Activated T-helper 2 cell treated with anti-CD3 and anti-CD28 coated beads, Interferon-gamma antibody, Interleukin-2, Interleukin-4, amounts not matched to agents 10 μg/mL and 5 μg/mL and 100 μg/mL, durations not matched to agents 14 hours and 24 hours and 36 hours (primary cell): ENCODE data around the gene ANGPTL5. TPM values are rescaled to one million over a fixed set of nuclear protein-coding genes. Genes with fewer than 3 reads are reported as not detected.
"Not testable (repeated sequence)": the region's sequence is repeated elsewhere in the genome, so short reads cannot be mapped to it uniquely, and the experiment has no call there.

Source experiments
- DNase-seq: peaks from one replicate; pipeline ENCODE4 v3.0.0; 2021; ENCODE audit warnings: low spot score
- H3K27ac Mint-ChIP-seq: one replicate; pipeline ENCODE4 v1.8.0; 2021; ENCODE audit warnings: mixed read lengths
- H3K27me3 Mint-ChIP-seq: one replicate; pipeline ENCODE4 v1.8.0; 2021; ENCODE audit warnings: low read depth, mixed read lengths
- H3K36me3 Mint-ChIP-seq: one replicate; pipeline ENCODE4 v1.8.0; 2021; ENCODE audit warnings: low read depth, mixed read lengths
- H3K4me1 Mint-ChIP-seq: one replicate; pipeline ENCODE4 v1.8.0; 2021; ENCODE audit warnings: low read depth, mixed read lengths
- H3K4me3 Mint-ChIP-seq: one replicate; pipeline ENCODE4 v1.8.0; 2021; ENCODE audit warnings: low read depth, mild to moderate bottlenecking, moderate library complexity, mixed read lengths
- H3K9me3 Mint-ChIP-seq: one replicate; pipeline ENCODE4 v1.8.0; 2021; ENCODE audit warnings: mixed read lengths
- intact Hi-C: fragments of 100-400 bp; cut with micrococcal nuclease; formaldehyde crosslinking; loops from one replicate; pipeline ENCODE4 v1.15.1; 2023
- total RNA-seq: library from RNA; stranded (reverse); gene quantifications from 2 replicates; pipeline ENCODE4 v1.2.3, GENCODE V29; 2022

ANGPTL5 gene
- total RNA-seq, 1 donor from 2014 or later, result not detected

DNA sequence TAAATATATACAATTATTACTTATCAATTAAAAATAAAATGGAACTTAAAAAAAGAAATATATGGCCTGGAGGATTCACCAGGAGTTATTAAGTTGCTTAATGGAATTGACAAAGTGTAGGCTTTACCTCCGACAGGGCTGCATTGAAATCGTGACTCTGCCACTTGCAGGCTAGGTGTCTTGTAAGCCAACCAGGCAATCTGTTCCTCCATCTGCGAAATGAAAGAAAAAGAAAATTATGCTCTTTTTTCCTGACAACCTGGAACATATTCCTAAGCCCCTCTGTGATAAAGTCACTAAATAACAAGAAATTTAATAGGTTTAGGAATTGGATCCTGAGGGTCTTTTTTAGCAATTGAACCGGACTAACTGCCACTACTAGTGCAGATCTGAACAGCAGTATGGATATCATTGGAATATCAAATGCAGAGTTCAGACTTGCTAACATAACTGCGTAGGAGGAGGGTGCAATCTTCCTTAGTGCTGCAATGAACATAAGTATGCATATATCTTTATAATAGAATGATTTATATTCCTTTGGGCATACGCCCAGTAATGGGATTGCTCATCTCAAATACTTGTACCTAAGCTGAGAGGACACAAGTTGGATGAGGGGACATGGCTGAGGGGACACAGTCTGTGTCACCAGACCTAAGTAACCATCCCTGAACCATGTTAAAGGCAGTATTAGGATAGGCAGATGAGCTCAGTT lies 44.0 kb downstream of the ANGPTL5 start:
- Mint-ChIP-seq H3K4me3 (no peak overlapping the region), H3K9me3 (no peaks in the 10 kb centered on the region), H3K4me1 (no peaks in the 10 kb centered on the region), H3K36me3 (no peaks in the 10 kb centered on the region), H3K27ac (no peak overlapping the region), H3K27me3 (no peaks in the 10 kb centered on the region)
- intact Hi-C loops, result no loop called here
- no peak for DNase-seq

- no peaks in the 10 kb centered on the region for H3K4me1 Mint-ChIP-seq
- no peaks in the 10 kb centered on the region for H3K9me3 Mint-ChIP-seq
- H3K36me3 Mint-ChIP-seq, result no peaks in the 10 kb centered on the region
- no peak for DNase-seq
- intact Hi-C loops, result no loop called here
- no peaks in the 10 kb centered on the region for H3K27me3 Mint-ChIP-seq
- H3K4me3 Mint-ChIP-seq, result no peak overlapping the region
- no peak overlapping the region for H3K27ac Mint-ChIP-seq
Measured at GRCh38 chr11:101870510-101870909, 45.8 kb downstream of the ANGPTL5 start.

- H3K4me1 Mint-ChIP-seq, result no peaks in the 10 kb centered on the region
- DNase-seq, result no peak
- peaks cover 1% of the 10 kb centered on the region for H3K27me3 Mint-ChIP-seq
- H3K36me3 Mint-ChIP-seq, result no peaks in the 10 kb centered on the region
- no peaks in the 10 kb centered on the region for H3K9me3 Mint-ChIP-seq
- intact Hi-C loops, result no loop called here
- no peak overlapping the region for H3K4me3 Mint-ChIP-seq
- no peak overlapping the region for H3K27ac Mint-ChIP-seq
Measured at GRCh38 chr11:101867951-101868350, 48.4 kb downstream of the ANGPTL5 start.

GRCh38 chr11:101866619-101867491 lies 49.5 kb downstream of the ANGPTL5 start:
- no peak for DNase-seq
- intact Hi-C loops, result no loop called here
- H3K27ac Mint-ChIP-seq, result no peak overlapping the region
- no peaks in the 10 kb centered on the region for H3K4me1 Mint-ChIP-seq
- H3K36me3 Mint-ChIP-seq, result no peaks in the 10 kb centered on the region
- H3K9me3 Mint-ChIP-seq, result no peaks in the 10 kb centered on the region
- H3K4me3 Mint-ChIP-seq, result no peak overlapping the region
- peaks cover 1% of the 10 kb centered on the region for H3K27me3 Mint-ChIP-seq

GRCh38 chr11:101864098-101864497 lies 52.2 kb downstream of the ANGPTL5 start:
- Mint-ChIP-seq H3K27ac (no peak overlapping the region), H3K9me3 (no peaks in the 10 kb centered on the region), H3K4me3 (no peak overlapping the region), H3K27me3 (peaks cover 1% of the 10 kb centered on the region), H3K36me3 (no peaks in the 10 kb centered on the region), H3K4me1 (no peaks in the 10 kb centered on the region)
- intact Hi-C loops, result no loop called here
- DNase-seq, result no peak

DNA sequence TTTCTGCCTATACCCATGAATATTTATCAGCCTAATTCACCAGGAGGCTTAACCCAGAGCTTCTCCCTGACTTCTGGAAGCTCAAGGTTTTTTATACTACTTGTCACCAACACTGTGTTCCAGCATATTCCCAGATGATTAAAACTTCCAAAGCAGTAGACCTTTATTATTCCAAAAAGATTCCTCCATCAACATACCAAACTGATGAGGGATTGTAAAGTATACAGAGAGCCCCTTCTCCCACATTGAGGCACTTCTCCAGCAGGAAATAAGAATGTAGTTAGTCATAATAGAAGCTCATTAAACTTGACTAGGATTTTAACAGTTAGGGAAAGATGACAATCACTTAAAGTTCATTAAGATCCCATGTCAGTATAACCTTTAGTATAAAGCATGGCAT lies 53.0 kb downstream of the ANGPTL5 start:
- no peak overlapping the region for H3K4me3 Mint-ChIP-seq
- H3K4me1 Mint-ChIP-seq, result no peaks in the 10 kb centered on the region
- peaks cover 1% of the 10 kb centered on the region for H3K27me3 Mint-ChIP-seq
- H3K27ac Mint-ChIP-seq, result no peak overlapping the region
- no peaks in the 10 kb centered on the region for H3K36me3 Mint-ChIP-seq
- H3K9me3 Mint-ChIP-seq, result no peaks in the 10 kb centered on the region
- intact Hi-C loops, result no loop called here
- no peak for DNase-seq

- Mint-ChIP-seq H3K9me3 (no peaks in the 10 kb centered on the region), H3K4me3 (no peak overlapping the region), H3K4me1 (no peaks in the 10 kb centered on the region), H3K27me3 (peaks cover 1% of the 10 kb centered on the region), H3K36me3 (no peaks in the 10 kb centered on the region), H3K27ac (no peak overlapping the region)
- intact Hi-C loops, result no loop called here
- DNase-seq, result no peak
Measured at GRCh38 chr11:101862391-101863233, 53.7 kb downstream of the ANGPTL5 start.

- Mint-ChIP-seq H3K4me3 (no peak overlapping the region), H3K36me3 (no peaks in the 10 kb centered on the region), H3K4me1 (no peaks in the 10 kb centered on the region), H3K9me3 (no peaks in the 10 kb centered on the region), H3K27me3 (peaks cover 1% of the 10 kb centered on the region), H3K27ac (no peak overlapping the region)
- intact Hi-C loops, result loop anchor here (1.0 kb wide), 1 partner anchor 147 kb away; no protein-coding TSS in a partner anchor
- DNase-seq, result no peak
Measured at GRCh38 chr11:101860696-101861427, 55.5 kb downstream of the ANGPTL5 start.

DNA sequence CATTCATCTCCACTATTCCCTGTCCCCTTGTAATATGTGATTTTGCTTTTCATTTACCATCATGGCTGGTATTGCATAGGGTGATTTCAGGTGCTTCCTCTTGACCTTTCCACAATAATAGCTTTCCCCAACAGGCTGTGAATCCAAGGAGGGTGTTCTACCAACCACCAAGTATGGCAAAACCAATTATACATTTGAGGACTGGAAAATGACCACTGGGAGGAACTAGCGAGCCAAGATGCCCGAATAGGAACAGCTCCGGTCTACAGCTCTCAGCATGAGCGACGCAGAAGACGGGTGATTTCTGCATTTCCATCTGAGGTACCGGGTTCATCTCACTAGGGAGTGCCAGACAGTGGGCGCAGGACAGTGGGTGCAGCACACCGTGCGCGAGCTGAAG lies 64.1 kb downstream of the ANGPTL5 start:
- H3K4me1 Mint-ChIP-seq, intact Hi-C loops, H3K27me3 Mint-ChIP-seq: not testable (repeated sequence)

GRCh38 chr11:101848262-101848661 lies 68.1 kb downstream of the ANGPTL5 start:
- H3K27me3 Mint-ChIP-seq, result no peaks in the 10 kb centered on the region
- H3K27ac Mint-ChIP-seq, result no peak overlapping the region
- H3K9me3 Mint-ChIP-seq, result no peaks in the 10 kb centered on the region
- intact Hi-C loops, result no loop called here
- no peaks in the 10 kb centered on the region for H3K4me1 Mint-ChIP-seq
- no peak for DNase-seq
- H3K36me3 Mint-ChIP-seq, result no peaks in the 10 kb centered on the region
- no peak overlapping the region for H3K4me3 Mint-ChIP-seq

More for the DNA sequence above, 64.1 kb downstream of the ANGPTL5 start:
- not testable (repeated sequence) for H3K27ac Mint-ChIP-seq, H3K4me3 Mint-ChIP-seq, DNase-seq, H3K9me3 Mint-ChIP-seq, H3K36me3 Mint-ChIP-seq

DNA sequence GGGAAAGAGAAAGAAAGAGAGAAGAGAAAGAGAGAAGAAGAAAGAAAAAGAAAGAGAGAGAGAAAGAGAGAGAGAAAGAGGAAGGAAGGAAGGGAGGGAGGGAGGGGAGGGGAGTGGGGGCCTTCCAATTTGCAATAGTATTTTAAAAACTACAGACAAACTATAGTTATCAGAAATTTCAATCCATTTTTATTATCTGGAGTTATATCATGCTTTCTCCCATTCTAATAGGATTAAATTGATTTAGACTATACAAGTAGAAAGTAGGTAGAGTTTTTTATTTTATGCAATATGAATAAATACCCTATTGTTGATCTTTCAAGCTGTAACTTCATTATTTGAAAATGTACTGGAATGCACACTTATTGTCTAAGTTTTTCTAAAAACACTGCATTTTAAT lies 71.7 kb downstream of the ANGPTL5 start:
- intact Hi-C loops, result no loop called here
- H3K9me3 Mint-ChIP-seq, result no peaks in the 10 kb centered on the region
- no peaks in the 10 kb centered on the region for H3K27me3 Mint-ChIP-seq
- DNase-seq, result no peak
- no peaks in the 10 kb centered on the region for H3K4me1 Mint-ChIP-seq
- H3K4me3 Mint-ChIP-seq, result no peak overlapping the region
- no peak overlapping the region for H3K27ac Mint-ChIP-seq
- H3K36me3 Mint-ChIP-seq, result no peaks in the 10 kb centered on the region

GRCh38 chr11:101840704-101841103 lies 75.6 kb downstream of the ANGPTL5 start:
- H3K4me1 Mint-ChIP-seq, result no peaks in the 10 kb centered on the region
- intact Hi-C loops, result no loop called here
- no peak for DNase-seq
- H3K9me3 Mint-ChIP-seq, result no peaks in the 10 kb centered on the region
- no peaks in the 10 kb centered on the region for H3K36me3 Mint-ChIP-seq
- H3K27ac Mint-ChIP-seq, result no peak overlapping the region
- no peak overlapping the region for H3K4me3 Mint-ChIP-seq
- no peaks in the 10 kb centered on the region for H3K27me3 Mint-ChIP-seq
